IMR-90 (cell line): ENCODE results near the gene MICU1. TPM values are rescaled to one million over a fixed set of nuclear protein-coding genes. Genes with fewer than 3 reads are reported as not detected.

Experiments
- ATAC-seq: fragments of 200-7000 bp; cut with Tn5 transposase; 2 replicates; pipeline ENCODE4 v1.9.1; 2020; ENCODE audit warnings: low read depth, mild to moderate bottlenecking, moderate library complexity
- BruUV-seq: library from RNA; stranded (reverse); fragments of 400-500 nt; replicated peaks from 2 replicates; lab custom pipeline; 2021; lab: Mats Ljungman, UMichigan
- CTCF ChIA-PET: fragments of 300-600 bp; formaldehyde crosslinking; extraction: SDS; loops from one replicate; lab custom pipeline; 2021; ENCODE audit warnings: antibody characterized with exemption; lab: Yijun Ruan, JAX
- POLR2A ChIA-PET: fragments of 300-600 bp; sonication (Branson Sonifier 250); formaldehyde crosslinking; loops from one replicate; lab custom pipeline; 2022; ENCODE audit warnings: antibody characterized with exemption; ENCODE audit not compliant: unreplicated experiment; lab: Charles Lee
- DNase-seq: peaks from one replicate; pipeline ENCODE4 v3.0.0; 2013
- H2AFZ ChIP-seq: replicated peaks from 2 replicates; pipeline ENCODE3; 2013; ENCODE audit warnings: low read length, mild to moderate bottlenecking; ENCODE audit not compliant: poor library complexity
- H2AK5ac ChIP-seq: 2 replicates; pipeline ENCODE4 v1.6.1; 2013; ENCODE audit warnings: low read depth, low read length, inconsistent platforms
- H2AK9ac ChIP-seq: replicated peaks from 2 replicates; pipeline ENCODE3; 2013; ENCODE audit warnings: mild to moderate bottlenecking, low read depth, low read length, moderate library complexity; ENCODE audit not compliant: poor library complexity
- H2BK120ac ChIP-seq: 2 replicates; pipeline ENCODE4 v1.6.1; 2013; ENCODE audit warnings: low read depth, low read length, inconsistent platforms
- H2BK15ac ChIP-seq: 3 replicates; pipeline ENCODE4 v1.6.1; 2013; ENCODE audit warnings: low read depth, low read length, inconsistent platforms
- H2BK20ac ChIP-seq: 2 replicates; pipeline ENCODE4 v1.6.1; 2013; ENCODE audit warnings: low read depth, mild to moderate bottlenecking, inconsistent platforms, low read length, moderate library complexity
- H2BK5ac ChIP-seq: 2 replicates; pipeline ENCODE4 v1.6.1; 2013; ENCODE audit warnings: mild to moderate bottlenecking, low read depth, low read length, inconsistent platforms; ENCODE audit not compliant: poor library complexity, severe bottlenecking
- H3K14ac ChIP-seq: replicated peaks from 2 replicates; pipeline ENCODE4 v1.6.1; 2013; ENCODE audit warnings: low read depth, low read length, inconsistent platforms
- H3K18ac ChIP-seq: 2 replicates; pipeline ENCODE4 v1.6.1; 2013; ENCODE audit warnings: low read depth, low read length, control low read depth
- H3K23ac ChIP-seq: 2 replicates; pipeline ENCODE4 v1.6.1; 2013; ENCODE audit warnings: low read depth, low read length, inconsistent platforms
- H3K27ac ChIP-seq: 2 replicates; pipeline ENCODE4 v1.5.1; 2013; ENCODE audit warnings: mild to moderate bottlenecking, control low read depth, low read length; ENCODE audit not compliant: insufficient read depth
- H3K27me3 ChIP-seq: 2 replicates; pipeline ENCODE4 v1.6.1; 2013; ENCODE audit warnings: low read length; ENCODE audit not compliant: control insufficient read depth, insufficient read depth
- H3K36me3 ChIP-seq: 2 replicates; pipeline ENCODE4 v1.6.1; 2013; ENCODE audit warnings: low read length, mixed read lengths; ENCODE audit not compliant: control insufficient read depth, insufficient read depth
- H3K4ac ChIP-seq: 2 replicates; pipeline ENCODE4 v1.6.1; 2013; ENCODE audit warnings: low read depth, low read length, inconsistent platforms
- H3K4me1 ChIP-seq: 2 replicates; pipeline ENCODE4 v1.6.1; 2013; ENCODE audit warnings: low read length, mixed read lengths; ENCODE audit not compliant: control insufficient read depth, insufficient read depth
- H3K4me2 ChIP-seq: 2 replicates; pipeline ENCODE4 v1.6.1; 2013; ENCODE audit warnings: low read depth, mild to moderate bottlenecking, control low read depth, low read length, moderate library complexity
- H3K4me3 ChIP-seq: 2 replicates; pipeline ENCODE4 v1.5.1; 2013; ENCODE audit warnings: low read depth, mild to moderate bottlenecking, control low read depth, low read length, moderate library complexity; ENCODE audit not compliant: insufficient read depth
- H3K56ac ChIP-seq: 2 replicates; pipeline ENCODE4 v1.6.1; 2013; ENCODE audit warnings: low read length, inconsistent platforms; ENCODE audit not compliant: insufficient read depth; ENCODE audit errors: extremely low read depth
- H3K79me1 ChIP-seq, 2 experiments: 2 replicates each; pipeline ENCODE4 v1.6.1; 2013; ENCODE audit warnings: low read length in 2 of 2, inconsistent platforms in 1 of 2, low read depth in 1 of 2
- H3K9ac ChIP-seq: 2 replicates; pipeline ENCODE4 v1.6.1; 2013; ENCODE audit warnings: low read depth, low read length, control low read depth
- H3K9me1 ChIP-seq: 2 replicates; pipeline ENCODE4 v1.6.1; 2013; ENCODE audit warnings: low read length, inconsistent platforms; ENCODE audit not compliant: insufficient read depth
- H3K9me3 ChIP-seq: 2 replicates; pipeline ENCODE4 v1.6.1; 2013; ENCODE audit warnings: low read length; ENCODE audit not compliant: control insufficient read depth, insufficient read depth
- H4K20me1 ChIP-seq: 2 replicates; pipeline ENCODE4 v1.6.1; 2013; ENCODE audit warnings: low read length, inconsistent platforms; ENCODE audit not compliant: insufficient read depth
- H4K5ac ChIP-seq: 2 replicates; pipeline ENCODE4 v1.6.1; 2013; ENCODE audit warnings: mild to moderate bottlenecking, low read depth, low read length, control low read depth
- H4K8ac ChIP-seq, 2 experiments: 2 replicates each; pipeline ENCODE4 v1.6.1; 2013; ENCODE audit warnings: low read depth in 2 of 2, low read length in 2 of 2, control low read depth in 1 of 2, inconsistent platforms in 1 of 2
- H4K91ac ChIP-seq: 2 replicates; pipeline ENCODE4 v1.6.1; 2013; ENCODE audit warnings: low read depth, low read length, inconsistent platforms; ENCODE audit not compliant: insufficient read depth
- BHLHE40 ChIP-seq: fragments of 150-350 bp; IDR thresholded peaks from 2 replicates; pipeline ENCODE4 v1.6.1; 2016; ENCODE audit warnings: mild to moderate bottlenecking, low read depth, low read length
- CEBPB ChIP-seq: IDR thresholded peaks from 2 replicates; pipeline ENCODE4 v1.6.1; 2012; ENCODE audit warnings: low read depth, low read length, improper control_type of control experiment
- CHD1 ChIP-seq: IDR thresholded peaks from 2 replicates; pipeline ENCODE4 v1.6.1; 2012; ENCODE audit warnings: low read depth, low read length, improper control_type of control experiment
- ELK1 ChIP-seq: fragments of 150-350 bp; IDR thresholded peaks from 2 replicates; pipeline ENCODE4 v1.6.1; 2016; ENCODE audit warnings: low read depth, mild to moderate bottlenecking, low read length, moderate library complexity, borderline replicate concordance
- MAFK ChIP-seq: IDR thresholded peaks from 2 replicates; pipeline ENCODE4 v1.6.1; 2012; ENCODE audit warnings: low read depth, low read length, improper control_type of control experiment
- MAZ ChIP-seq: IDR thresholded peaks from 2 replicates; pipeline ENCODE4 v1.6.1; 2012; ENCODE audit warnings: low read depth, mild to moderate bottlenecking, low read length, improper control_type of control experiment, moderate library complexity, borderline replicate concordance
- MXI1 ChIP-seq: IDR thresholded peaks from 2 replicates; pipeline ENCODE4 v1.6.1; 2012; ENCODE audit warnings: low read depth, mild to moderate bottlenecking, low read length, moderate library complexity, borderline replicate concordance
- POLR2A ChIP-seq: IDR thresholded peaks from 2 replicates; pipeline ENCODE4 v1.6.1; 2012; ENCODE audit warnings: mild to moderate bottlenecking, low read depth, low read length
- RAD21 ChIP-seq: IDR thresholded peaks from 2 replicates; pipeline ENCODE4 v1.6.1; 2012; ENCODE audit warnings: low read length, improper control_type of control experiment
- USF2 ChIP-seq: fragments of 150-350 bp; IDR thresholded peaks from 2 replicates; pipeline ENCODE4 v1.6.1; 2017; ENCODE audit warnings: mild to moderate bottlenecking, antibody characterized with exemption, low read length, low read depth
- WGBS, 2 experiments: methylation state at CpG; one replicate each; pipeline versions ENCODE4 v1.1.5 to v1.1.7; 2013; ENCODE audit warnings: missing lambda C conversion rate in 2 of 2; ENCODE audit not compliant: insufficient read length in 1 of 2; ENCODE audit errors: extremely low coverage in 2 of 2; 5-methylcytosine and 5-hydroxymethylcytosine counted together
- dilution Hi-C: fragments of 300-500 bp; cut with HindIII; formaldehyde crosslinking; loops from one replicate; pipeline ENCODE4 v1.14.3; 2018; ENCODE audit warnings: low sequenced_read_pairs; ENCODE audit not compliant: unreplicated experiment
- in situ Hi-C: fragments of 300-500 bp; cut with MboI; formaldehyde crosslinking; loops from 3 replicates; pipeline ENCODE4 v1.14.3; 2019; ENCODE audit warnings: low sequenced_read_pairs, inconsistent platforms, mixed read lengths
- intact Hi-C: fragments of 100-400 bp; cut with micrococcal nuclease; formaldehyde crosslinking; loops from 2 replicates; pipeline ENCODE4 v1.10.0; 2022
- polyA plus RNA-seq, 3 experiments: library from polyadenylated mRNA; depleted of rRNA; stranded (reverse); fragments of >200 nt; gene quantifications; 2 replicates each; pipeline ENCODE4 v1.2.3, GENCODE V29; 2012; ENCODE audit warnings: low replicate concordance in 1 of 3
- total RNA-seq: library from RNA; depleted of rRNA; stranded (reverse); fragments of >200 nt; gene quantifications from 2 replicates; pipeline ENCODE4 v1.2.3, GENCODE V29; 2012
- TF ChIP-seq, protein P1 (sequence below): conservative IDR thresholded peaks from 2 replicates; pipeline ENCODE4 v1.5.1; 2012; ENCODE audit warnings: mild to moderate bottlenecking, low read depth, low read length, improper control_type of control experiment

The MICU1 gene
- total and polyA plus RNA-seq, 2 of the 4 experiments (the other 2 are of a cell fraction), result 43.6 to 44.7 TPM

- no peaks in the 10 kb centered on the region for H3K27me3 ChIP-seq
- H3K4me3 ChIP-seq, result no peak overlapping the region
- no CpG with 5 or more reads among the region's 4 CpGs for WGBS, 2 experiments
- DNase-seq, result peak; percentile 17
- H4K20me1 ChIP-seq, result no peaks in the 10 kb centered on the region
- H3K4ac ChIP-seq, result no peak overlapping the region
- no TSS peak for BruUV-seq
- no peak overlapping the region for H4K91ac ChIP-seq
- H3K36me3 ChIP-seq, result no peaks in the 10 kb centered on the region; the same call in 1 of the 2 replicates
- H2BK20ac ChIP-seq, result no peak overlapping the region
- ATAC-seq, result no peak
- H3K14ac ChIP-seq, result no peak overlapping the region
- no peak overlapping the region for H3K9ac ChIP-seq
- in situ Hi-C loops, result no loop called here
- no peak overlapping the region for H4K5ac ChIP-seq
- dilution Hi-C loops, result no loop called here
- no peak overlapping the region for H2BK120ac ChIP-seq
- H2BK5ac ChIP-seq, result no peak overlapping the region
- no peaks in the 10 kb centered on the region; a peak in 2 of 4 replicates for H3K79me1 ChIP-seq
- H2AK5ac ChIP-seq, result no peak overlapping the region
- no peak overlapping the region for H3K23ac ChIP-seq
- H3K18ac ChIP-seq, result peak overlapping the region; percentile 53; the same call in 1 of the 2 replicates
- POLR2A ChIA-PET, result no interaction called here
- H3K4me1 ChIP-seq, result no peaks in the 10 kb centered on the region
- no peak overlapping the region for H3K56ac ChIP-seq
- no peak overlapping the region for H2AFZ ChIP-seq
- CTCF ChIA-PET, result no interaction called here
- no peak overlapping the region for H3K4me2 ChIP-seq
- H3K27ac ChIP-seq, result no peak overlapping the region
- no peaks in the 10 kb centered on the region for H3K9me3 ChIP-seq
- H2BK15ac ChIP-seq, result no peak overlapping the region; the same call in 2 of the 3 replicates
- H4K8ac ChIP-seq, result no peak overlapping the region
- intact Hi-C loops, result no loop called here
- H3K9me1 ChIP-seq, result no peaks in the 10 kb centered on the region
- H2AK9ac ChIP-seq, result no peak overlapping the region
- TF ChIP-seq POLR2A (no peak), ELK1 (no peak), RAD21 (no peak), CHD1 (no peak), MAZ (no peak), MXI1 (no peak), MAFK (no peak), BHLHE40 (no peak), USF2 (no peak), CEBPB (no peak)
- TF ChIP-seq, protein P1, sequence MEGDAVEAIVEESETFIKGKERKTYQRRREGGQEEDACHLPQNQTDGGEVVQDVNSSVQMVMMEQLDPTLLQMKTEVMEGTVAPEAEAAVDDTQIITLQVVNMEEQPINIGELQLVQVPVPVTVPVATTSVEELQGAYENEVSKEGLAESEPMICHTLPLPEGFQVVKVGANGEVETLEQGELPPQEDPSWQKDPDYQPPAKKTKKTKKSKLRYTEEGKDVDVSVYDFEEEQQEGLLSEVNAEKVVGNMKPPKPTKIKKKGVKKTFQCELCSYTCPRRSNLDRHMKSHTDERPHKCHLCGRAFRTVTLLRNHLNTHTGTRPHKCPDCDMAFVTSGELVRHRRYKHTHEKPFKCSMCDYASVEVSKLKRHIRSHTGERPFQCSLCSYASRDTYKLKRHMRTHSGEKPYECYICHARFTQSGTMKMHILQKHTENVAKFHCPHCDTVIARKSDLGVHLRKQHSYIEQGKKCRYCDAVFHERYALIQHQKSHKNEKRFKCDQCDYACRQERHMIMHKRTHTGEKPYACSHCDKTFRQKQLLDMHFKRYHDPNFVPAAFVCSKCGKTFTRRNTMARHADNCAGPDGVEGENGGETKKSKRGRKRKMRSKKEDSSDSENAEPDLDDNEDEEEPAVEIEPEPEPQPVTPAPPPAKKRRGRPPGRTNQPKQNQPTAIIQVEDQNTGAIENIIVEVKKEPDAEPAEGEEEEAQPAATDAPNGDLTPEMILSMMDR, result no peak
These were observed 116.6 kb downstream of the MICU1 start for GRCh38 chr10:72509206-72509799.
